Measurements from ENCODE around the gene HOMER1.

GRCh38 chr5:79499640-79500273 lies 14.2 kb downstream of the HOMER1 start:
- no peak for TF ChIP-seq CTCF (conservative IDR thresholded peaks at IDR 0.05; ENCODE audit: low read depth, low read length)
- no peak for TF ChIP-seq EZH2 (IDR thresholded peaks at IDR 0.05; ENCODE audit: low read length, unreplicated experiment)
- TF ChIP-seq EZH2phosphoT487 (IDR thresholded peaks at IDR 0.05; ENCODE audit: borderline replicate concordance, low read length): no peak
